ENCODE results near the gene VPS8.

VPS8 gene

GRCh38 chr3:184784731-184785500 is 27.1 kb upstream of the VPS8 start:
- no peak for DNase-seq (ENCODE audit: low read depth)

DNA sequence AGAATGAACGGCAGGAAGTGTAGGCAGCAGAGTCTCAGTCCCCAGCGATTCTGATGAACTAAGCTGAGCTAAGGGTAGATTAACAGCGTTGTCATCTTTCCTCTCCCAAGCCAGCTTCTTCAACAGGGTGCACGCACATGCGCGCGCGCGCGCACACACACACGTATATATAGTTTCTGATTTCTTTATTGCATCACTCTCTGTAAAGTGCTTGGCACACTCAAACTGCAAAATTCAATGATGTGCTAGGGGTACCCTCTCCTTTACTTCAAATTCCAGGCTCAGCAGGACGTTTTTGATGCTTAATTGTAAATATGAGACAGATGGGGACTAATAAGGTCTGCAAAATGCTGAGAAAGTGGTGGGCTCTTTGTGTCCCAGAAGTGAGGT is 26.1 kb upstream of the VPS8 start:
- DNase-seq (ENCODE audit: low read depth): no peak

DNA sequence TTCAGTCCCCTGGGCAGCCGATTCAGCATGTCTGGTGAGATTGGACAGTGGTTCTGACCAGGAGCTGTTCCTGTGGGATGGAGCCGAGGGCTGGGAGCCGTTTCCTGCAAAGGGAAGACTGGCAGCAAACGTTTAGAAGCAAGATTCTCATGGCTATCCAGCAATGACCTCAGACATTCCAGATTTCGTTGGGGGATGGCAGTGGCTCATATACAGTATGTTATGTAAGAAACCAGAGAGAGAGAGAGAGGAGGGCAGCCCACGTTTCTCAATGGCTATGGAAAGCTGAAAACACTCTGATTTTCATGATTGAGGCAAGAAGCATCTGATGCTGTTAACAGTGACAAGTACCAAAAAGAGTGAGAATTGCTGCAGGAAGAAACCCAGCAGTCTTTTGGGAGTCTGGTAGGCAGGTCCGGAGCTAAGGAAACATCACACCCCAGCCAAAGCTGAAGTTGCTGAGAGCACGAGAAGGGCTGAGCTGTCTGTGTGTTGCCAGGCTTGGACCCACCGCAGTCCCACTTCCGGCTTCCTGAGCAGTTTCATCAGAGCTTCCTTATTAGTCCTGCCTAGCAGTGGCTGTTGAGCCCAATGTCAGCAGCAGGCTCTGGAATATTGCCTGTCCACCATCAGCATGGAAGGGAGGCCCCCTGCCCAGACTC is 25.6 kb upstream of the VPS8 start:
- no peak for DNase-seq (ENCODE audit: low read depth)

- no peak for DNase-seq (ENCODE audit: low read depth)
Observed at GRCh38 chr3:184788751-184789150, 23.2 kb upstream of the VPS8 start.

DNA sequence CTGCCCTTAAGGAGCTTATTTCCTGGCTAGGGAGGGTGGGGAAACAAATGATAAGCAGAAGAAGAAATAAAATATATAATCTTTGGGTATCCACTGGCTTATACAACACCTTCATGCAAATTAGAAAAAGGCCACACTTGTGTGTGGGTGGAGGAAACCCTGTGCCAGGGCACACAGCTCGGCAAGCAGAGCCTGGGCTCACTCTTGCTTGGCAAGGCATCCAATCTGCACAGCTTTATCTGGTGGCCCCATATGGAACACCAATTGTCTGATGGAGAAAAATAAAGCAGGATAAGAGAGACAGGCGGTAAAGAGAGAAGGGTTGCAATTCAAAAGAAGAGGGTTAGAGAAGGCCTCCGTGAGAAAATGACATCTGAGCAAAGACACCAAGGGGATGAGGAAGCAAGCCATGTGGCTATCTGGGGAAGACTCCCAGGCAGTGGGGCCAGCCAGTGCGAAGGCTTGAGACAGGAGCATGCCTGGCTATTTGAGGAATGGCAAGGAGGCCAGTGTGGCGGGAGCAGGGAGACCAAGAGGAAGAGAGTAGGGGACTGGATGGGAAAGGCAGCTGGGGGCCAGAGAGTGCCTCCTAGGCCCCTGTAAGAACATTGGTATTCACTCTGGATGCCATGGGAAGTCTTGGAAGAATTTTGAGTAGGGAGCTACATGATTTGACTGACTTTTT is 22.5 kb upstream of the VPS8 start:
- no peak for DNase-seq (ENCODE audit: low read depth)

GRCh38 chr3:184791171-184791570 is 20.8 kb upstream of the VPS8 start:
- DNase-seq (ENCODE audit: low read depth): no peak

- DNase-seq (ENCODE audit: low read depth): no peak
Observed at GRCh38 chr3:184795522-184796190, 16.3 kb upstream of the VPS8 start.

- DNase-seq (ENCODE audit: low read depth): no peak
Observed at GRCh38 chr3:184796551-184796950, 15.4 kb upstream of the VPS8 start.

DNA sequence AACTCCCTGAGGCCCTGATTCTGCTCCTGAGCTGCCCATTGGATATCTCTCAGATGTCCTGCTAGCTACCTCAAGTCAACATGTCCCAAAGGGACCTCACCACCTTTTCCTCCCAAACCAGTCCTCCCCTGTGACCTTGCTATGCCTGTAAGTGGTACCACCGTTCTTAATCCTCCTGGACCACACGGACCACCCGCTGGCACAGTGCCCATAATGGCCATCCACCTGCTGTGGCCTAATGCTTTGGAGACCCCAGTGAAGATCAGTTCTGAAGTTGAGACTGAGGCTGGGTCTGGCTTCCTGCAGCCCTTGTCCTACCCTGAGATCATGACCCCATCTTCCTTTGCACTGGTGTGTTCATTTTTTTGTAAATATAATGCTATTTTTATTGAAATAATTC is 15.0 kb upstream of the VPS8 start:
- DNase-seq (ENCODE audit: low read depth): no peak

DNA sequence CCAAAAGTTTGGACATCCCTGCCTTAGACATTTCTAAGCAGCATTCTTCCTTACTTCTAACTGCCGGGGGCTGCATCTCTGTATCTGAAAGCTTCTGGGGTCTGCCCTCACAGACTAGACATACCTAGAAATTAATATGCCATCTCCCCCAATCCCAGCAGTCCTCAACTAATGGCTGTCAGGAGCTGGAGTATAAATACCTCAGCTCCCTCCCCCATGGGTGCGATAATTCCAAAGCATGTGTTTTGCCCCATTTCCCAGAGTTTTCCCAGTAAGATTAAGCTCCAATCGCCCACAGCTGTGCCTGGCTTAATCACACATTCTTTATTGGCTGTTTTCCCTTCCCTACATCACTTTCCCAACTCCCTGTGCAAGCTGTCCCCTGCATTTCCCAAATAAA is 13.8 kb upstream of the VPS8 start:
- no peak for DNase-seq (ENCODE audit: low read depth)

GRCh38 chr3:184800349-184800930 is 11.5 kb upstream of the VPS8 start:
- no peak for DNase-seq (ENCODE audit: low read depth)

DNA sequence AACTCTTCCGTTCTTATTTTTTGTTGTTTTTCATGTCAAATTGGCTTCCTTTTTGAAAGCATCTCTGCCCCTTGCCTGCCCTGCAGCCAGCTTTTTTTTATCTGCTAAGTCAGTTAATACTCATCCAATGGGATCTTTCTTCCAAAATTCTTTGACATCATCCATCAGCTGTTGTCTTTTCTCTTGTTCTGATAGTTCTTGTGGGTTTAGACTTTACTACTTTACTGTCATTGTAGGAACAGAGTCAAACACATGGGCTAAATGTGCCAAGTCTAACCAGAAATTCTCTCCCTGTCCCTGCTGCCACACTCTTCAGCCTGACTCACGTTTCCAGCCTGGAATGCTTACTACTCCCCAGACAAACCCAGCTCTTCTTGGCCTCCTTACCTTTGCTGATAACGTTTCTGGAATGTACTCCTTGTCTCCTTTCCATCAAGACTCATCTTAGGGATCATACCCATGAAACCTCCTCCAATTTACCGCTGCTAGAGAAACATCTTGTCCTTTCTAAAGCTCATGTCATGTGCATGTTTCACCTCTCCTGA is 10.7 kb upstream of the VPS8 start:
- DNase-seq (ENCODE audit: low read depth): no peak

GRCh38 chr3:184802150-184802549 is 9.8 kb upstream of the VPS8 start:
- DNase-seq (ENCODE audit: low read depth): no peak

DNA sequence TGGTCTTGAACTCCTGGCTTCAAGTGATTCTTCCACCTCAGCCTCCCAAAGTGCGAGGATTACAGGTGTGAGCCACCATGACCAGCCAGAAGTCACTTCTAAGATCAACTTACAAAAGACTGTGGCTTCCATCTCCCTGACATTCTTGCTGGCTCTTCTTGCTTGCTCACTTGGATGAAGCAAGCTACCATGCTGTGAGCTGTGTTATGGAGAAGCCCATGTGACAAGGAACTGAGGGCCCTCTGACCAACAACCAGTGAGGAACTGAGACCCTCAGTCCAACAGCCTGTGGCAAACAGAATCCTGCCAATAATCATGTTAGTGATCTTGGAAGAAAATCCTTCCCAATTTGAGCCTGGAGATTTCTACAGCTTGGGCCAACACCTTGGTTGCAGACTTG is 7.2 kb upstream of the VPS8 start:
- DNase-seq (ENCODE audit: low read depth): no peak

- no peak for DNase-seq (ENCODE audit: low read depth)
Observed at GRCh38 chr3:184805351-184806038, 6.5 kb upstream of the VPS8 start.

GRCh38 chr3:184806567-184807271 is 5.2 kb upstream of the VPS8 start:
- no peak for DNase-seq (ENCODE audit: low read depth)

DNA sequence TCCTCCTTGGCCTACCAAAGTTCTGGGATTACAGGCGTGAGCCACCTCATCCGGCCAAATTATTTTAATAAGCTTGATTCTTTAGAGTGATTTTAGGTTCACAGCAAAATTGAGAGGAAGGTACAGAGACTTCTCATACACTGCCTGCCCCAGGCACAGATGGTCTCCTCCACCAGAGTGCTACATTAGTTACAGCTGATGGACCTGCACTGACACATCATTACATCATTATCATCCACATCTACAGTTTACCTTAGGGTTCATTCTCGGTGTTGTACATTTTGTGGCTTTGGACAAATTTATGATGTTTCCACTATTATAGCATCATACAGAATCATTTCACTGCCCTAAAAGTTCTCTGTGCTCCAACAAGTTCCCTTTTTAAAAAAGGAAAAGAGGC is 4.4 kb upstream of the VPS8 start:
- DNase-seq (ENCODE audit: low read depth): no peak

DNA sequence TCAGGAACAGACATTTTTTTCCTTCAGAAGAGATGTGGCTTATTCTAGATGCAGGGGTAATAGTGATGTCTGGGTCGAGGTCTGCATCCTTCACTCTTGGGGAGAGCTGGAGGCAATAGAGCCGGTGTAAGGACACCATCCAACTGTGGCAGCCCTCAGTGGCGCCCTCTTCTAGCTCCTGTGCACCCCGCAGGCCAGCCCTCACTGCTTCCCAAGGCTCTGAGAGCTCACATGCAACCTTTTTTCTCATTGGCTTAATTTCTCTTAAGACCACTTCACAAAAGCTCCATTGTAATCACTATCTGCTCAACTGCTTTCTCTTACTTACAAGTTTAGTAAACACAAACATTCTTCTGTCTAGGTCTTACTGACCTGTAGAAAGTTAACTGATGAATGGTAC is 3.9 kb upstream of the VPS8 start:
- no peak for DNase-seq (ENCODE audit: low read depth)

DNA sequence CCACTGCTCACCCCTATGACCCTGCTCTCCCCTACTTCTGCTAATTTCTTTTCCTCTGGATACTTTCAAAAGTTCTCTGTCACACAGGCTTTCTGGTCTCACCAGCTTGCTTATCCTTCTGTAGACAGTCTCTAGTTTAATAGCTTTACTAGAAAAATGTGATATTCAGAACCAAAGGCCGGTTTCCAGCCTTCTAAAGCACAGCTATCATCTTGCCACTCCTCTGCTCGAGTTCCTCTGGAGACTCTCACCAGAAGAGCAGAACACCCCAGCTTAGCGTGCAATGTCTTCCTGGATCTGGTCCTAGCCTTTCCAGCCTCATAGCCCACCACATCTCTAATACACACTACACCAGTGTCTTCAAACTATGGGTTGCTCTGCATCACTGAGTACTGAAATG is 1.8 kb upstream of the VPS8 start:
- DNase-seq (ENCODE audit: low read depth): no peak

DNA sequence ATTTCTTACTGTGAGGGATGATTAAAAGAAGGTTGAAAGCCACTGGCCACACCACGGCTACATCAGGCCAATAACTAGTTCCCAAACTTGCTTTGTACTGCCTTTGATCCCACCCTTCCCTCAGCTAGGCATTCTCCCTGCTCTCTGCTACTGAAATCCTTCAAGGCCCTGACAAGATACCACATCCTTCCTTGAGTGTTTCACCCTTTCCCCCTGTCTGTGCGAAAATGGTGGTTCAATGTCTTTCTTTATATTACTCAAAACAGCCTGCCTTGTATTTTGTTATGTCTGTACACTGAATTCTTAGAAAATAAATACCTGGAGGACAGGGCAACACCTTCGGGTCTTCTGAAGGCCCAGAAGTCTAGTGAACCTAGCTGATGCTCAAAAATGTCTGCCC is 932 bp upstream of the VPS8 start:
- no peak for DNase-seq (ENCODE audit: low read depth)

GRCh38 chr3:184811663-184811998 is 335 bp upstream of the VPS8 start:
- DNase-seq (ENCODE audit: low read depth): no peak

All from activated T-cell treated with anti-CD3 and anti-CD28 coated beads for 48 hours (primary cell).